Ovary (tissue), 9 donors: ENCODE results near the gene RAB4A. TPM values are rescaled to one million over a fixed set of nuclear protein-coding genes. Genes with fewer than 3 reads are reported as not detected.

Experiments used
- DNase-seq, 5 donors: peaks; one replicate each; pipeline ENCODE4 v3.0.0-alpha.2; 2019 to 2020
- H3K27ac ChIP-seq, 2 donors: fragments of 200-600 bp; one replicate each; pipeline versions ENCODE4 v1.5.1 to v1.8.0; 2019 to 2022
- H3K27me3 ChIP-seq: fragments of 200-600 bp; one replicate; pipeline ENCODE4 v1.8.0; 2022
- H3K36me3 ChIP-seq: fragments of 200-600 bp; sonication (generic); one replicate; pipeline ENCODE4 v1.5.1; 2019
- H3K4me1 ChIP-seq: one replicate; pipeline ENCODE4 v1.8.1; 2013; ENCODE audit warnings: mild to moderate bottlenecking, moderate library complexity; ENCODE audit not compliant: insufficient read depth
- H3K4me3 ChIP-seq: fragments of 200-600 bp; sonication (generic); one replicate; pipeline ENCODE4 v1.5.1; 2017
- H3K9me3 ChIP-seq, 2 donors: fragments of 200-600 bp in 1 of 2; sonication (generic) in 1 of 2; one replicate each; pipeline versions ENCODE4 v1.5.1 to v1.8.1; 2013 to 2019; ENCODE audit warnings: mild to moderate bottlenecking in 1 of 2, moderate library complexity in 1 of 2
- EP300 ChIP-seq: sonication (generic); formaldehyde crosslinking; IDR thresholded peaks from one replicate; pipeline ENCODE4 v1.6.1; 2017; ENCODE audit warnings: antibody characterized with exemption
- POLR2A ChIP-seq: fragments of 450-650 bp; IDR thresholded peaks from one replicate; pipeline ENCODE4 v1.6.1; 2017; ENCODE audit warnings: antibody characterized with exemption, mild to moderate bottlenecking, moderate library complexity
- WGBS, 3 donors: extraction: QIAGEN DNeasy Blood & Tissue Kit in 1 of 3; methylation state at CpG; one replicate each; pipeline versions ENCODE4 v1.1.5 to v1.1.7; 2013 to 2017; 5-methylcytosine and 5-hydroxymethylcytosine counted together
- intact Hi-C, 4 donors: fragments of 100-400 bp; cut with DNase I; formaldehyde crosslinking; loops; one replicate each; pipeline versions ENCODE4 v1.11.0 to v1.15.1; 2022 to 2023
- polyA plus RNA-seq, 2 donors: library from polyadenylated mRNA; stranded (reverse); fragments of 200-250 nt in 1 of 2; fragments of 350-450 nt in 1 of 2; fragmentation: Illumina TruSeq in 1 of 2; extraction: RNeasy Lipid Tissue Mini Kit (QIAGEN cat#74804) in 1 of 2; gene quantifications; one replicate each; pipeline ENCODE4 v1.2.3, GENCODE V29; 2013 to 2014
- total RNA-seq, 7 donors: library from RNA; depleted of rRNA in 2 of 7; stranded (reverse); fragments of >200 nt in 2 of 7; fragmentation: NEBNext Ultra II Directional in 3 of 7; extraction: Animal tissue kit (Norgen Biotek cat#: 25700) in 3 of 7; gene quantifications; one replicate each; pipeline versions ENCODE4 v1.1.0 to v1.2.4, GENCODE V29; 2016 to 2023
- TF ChIP-seq, protein P1 (sequence below), 3 donors: fragments of 450-650 bp in 2 of 3; fragments of 200-600 bp in 1 of 3; IDR thresholded peaks; one replicate each; pipeline versions ENCODE4 v1.5.1 to v1.8.0; 2016 to 2022; ENCODE audit warnings: antibody characterized with exemption in 3 of 3, mild to moderate bottlenecking in 1 of 3
- donor health status: DM: no; HTN: no; CAD: no; lungs with moderate emphysema.
- donor health status: DM: no; HTN: no; CAD: no.
- donor health status: Bipolar disorder and iron deficiency.
- donor health status: DM: yes; HTN: yes; CAD: no.
- donor health status: DM: no; HTN: no; CAD: no.
- donor health status: DM: yes; HTN: yes; CAD: no.

Gene RAB4A
- total and polyA plus RNA-seq, 9 donors = 19.5 to 69.2 (median 44.3) TPM

DNA sequence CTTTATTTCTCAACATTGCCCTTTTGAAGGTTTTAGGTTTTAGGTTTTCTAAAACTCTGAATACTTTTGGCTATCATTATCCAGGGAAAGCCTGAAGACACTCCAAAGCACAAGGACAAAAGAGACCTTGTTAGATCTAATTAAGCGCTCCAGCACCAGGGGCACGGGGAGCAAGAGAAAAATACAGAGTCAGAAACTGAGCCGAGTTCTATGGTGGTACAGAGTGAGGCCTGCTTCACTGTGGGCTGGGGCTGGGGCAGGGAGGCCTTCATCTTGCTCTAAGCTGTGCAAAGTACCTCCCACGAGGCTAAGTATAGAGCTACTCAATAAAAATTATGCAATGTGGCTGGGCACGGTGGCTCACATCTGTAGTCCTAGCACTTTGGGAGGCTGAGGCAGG, 19.7 kb upstream of the RAB4A start:
- Histone ChIP-seq H3K36me3 (no peaks in the 10 kb centered on the region), H3K27me3 (no peaks in the 10 kb centered on the region), H3K4me1 (no peaks in the 10 kb centered on the region), H3K9me3 (no peaks in the 10 kb centered on the region), H3K27ac (no peak overlapping the region), H3K4me3 (no peak overlapping the region)
- 84 to 86% (median 85%) methylated on average over 5 of the region's 5 CpGs for WGBS, 3 donors
- no peak for DNase-seq
- TF ChIP-seq, protein P1, sequence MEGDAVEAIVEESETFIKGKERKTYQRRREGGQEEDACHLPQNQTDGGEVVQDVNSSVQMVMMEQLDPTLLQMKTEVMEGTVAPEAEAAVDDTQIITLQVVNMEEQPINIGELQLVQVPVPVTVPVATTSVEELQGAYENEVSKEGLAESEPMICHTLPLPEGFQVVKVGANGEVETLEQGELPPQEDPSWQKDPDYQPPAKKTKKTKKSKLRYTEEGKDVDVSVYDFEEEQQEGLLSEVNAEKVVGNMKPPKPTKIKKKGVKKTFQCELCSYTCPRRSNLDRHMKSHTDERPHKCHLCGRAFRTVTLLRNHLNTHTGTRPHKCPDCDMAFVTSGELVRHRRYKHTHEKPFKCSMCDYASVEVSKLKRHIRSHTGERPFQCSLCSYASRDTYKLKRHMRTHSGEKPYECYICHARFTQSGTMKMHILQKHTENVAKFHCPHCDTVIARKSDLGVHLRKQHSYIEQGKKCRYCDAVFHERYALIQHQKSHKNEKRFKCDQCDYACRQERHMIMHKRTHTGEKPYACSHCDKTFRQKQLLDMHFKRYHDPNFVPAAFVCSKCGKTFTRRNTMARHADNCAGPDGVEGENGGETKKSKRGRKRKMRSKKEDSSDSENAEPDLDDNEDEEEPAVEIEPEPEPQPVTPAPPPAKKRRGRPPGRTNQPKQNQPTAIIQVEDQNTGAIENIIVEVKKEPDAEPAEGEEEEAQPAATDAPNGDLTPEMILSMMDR (IDR thresholded peaks at IDR 0.05) = no peak
- no peak for TF ChIP-seq POLR2A
- TF ChIP-seq EP300 = no peak
- intact Hi-C loops = loop anchor here (5.0 to 10.0 kb wide), 5 partner anchors 234 to 586 kb away; partner anchors contain the start of gene RHOU (in 2 of the 4)

DNA sequence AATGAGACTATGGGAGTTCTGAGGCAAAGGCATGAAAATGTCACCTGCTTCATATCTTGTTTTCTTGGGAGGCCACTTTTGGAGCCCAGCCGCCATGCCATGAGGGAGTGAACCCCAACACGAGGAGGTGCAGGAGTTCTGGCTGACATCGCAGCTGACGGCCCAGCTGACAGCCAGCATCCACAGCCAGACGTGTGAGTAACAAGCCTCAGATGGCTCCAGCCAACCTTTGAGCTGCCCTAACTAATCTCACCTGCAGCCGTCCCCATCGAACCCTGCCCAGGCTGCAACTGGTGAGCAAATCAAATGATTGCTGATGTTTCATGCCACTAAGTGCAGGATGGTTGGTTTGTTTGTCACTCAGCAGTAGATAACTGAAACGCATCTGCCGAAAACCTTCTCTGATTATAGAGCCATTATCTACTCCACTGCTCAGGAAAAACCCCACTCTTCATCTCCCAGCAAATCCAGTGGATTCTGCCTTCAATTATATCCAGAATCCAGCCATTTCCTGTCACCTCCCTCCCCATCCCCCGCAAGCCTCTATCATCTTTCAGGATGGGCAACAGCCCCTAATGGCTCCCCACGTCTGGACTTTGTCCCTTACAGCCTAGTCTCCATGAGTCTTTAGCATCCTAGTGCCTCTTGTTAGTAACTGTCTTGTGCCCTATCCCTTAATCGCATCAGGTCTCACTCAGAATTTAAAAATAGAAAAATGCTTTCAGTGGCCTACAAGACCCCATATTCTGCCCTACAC, 18.5 kb upstream of the RAB4A start:
- Histone ChIP-seq H3K27ac (no peak overlapping the region), H3K4me1 (no peaks in the 10 kb centered on the region), H3K36me3 (no peaks in the 10 kb centered on the region), H3K4me3 (no peak overlapping the region), H3K27me3 (no peaks in the 10 kb centered on the region), H3K9me3 (no peaks in the 10 kb centered on the region)
- TF ChIP-seq POLR2A (no peak), EP300 (no peak)
- TF ChIP-seq, protein P1 (IDR thresholded peaks at IDR 0.05) = no peak
- WGBS, 3 donors = 79 to 88% (median 84%) methylated on average over 12 of the region's 12 CpGs
- intact Hi-C loops = loop anchor here (5.0 to 10.0 kb wide), 5 partner anchors 232 to 588 kb away; partner anchors contain the start of gene RHOU (in 2 of the 4)
- DNase-seq = no peak

DNA sequence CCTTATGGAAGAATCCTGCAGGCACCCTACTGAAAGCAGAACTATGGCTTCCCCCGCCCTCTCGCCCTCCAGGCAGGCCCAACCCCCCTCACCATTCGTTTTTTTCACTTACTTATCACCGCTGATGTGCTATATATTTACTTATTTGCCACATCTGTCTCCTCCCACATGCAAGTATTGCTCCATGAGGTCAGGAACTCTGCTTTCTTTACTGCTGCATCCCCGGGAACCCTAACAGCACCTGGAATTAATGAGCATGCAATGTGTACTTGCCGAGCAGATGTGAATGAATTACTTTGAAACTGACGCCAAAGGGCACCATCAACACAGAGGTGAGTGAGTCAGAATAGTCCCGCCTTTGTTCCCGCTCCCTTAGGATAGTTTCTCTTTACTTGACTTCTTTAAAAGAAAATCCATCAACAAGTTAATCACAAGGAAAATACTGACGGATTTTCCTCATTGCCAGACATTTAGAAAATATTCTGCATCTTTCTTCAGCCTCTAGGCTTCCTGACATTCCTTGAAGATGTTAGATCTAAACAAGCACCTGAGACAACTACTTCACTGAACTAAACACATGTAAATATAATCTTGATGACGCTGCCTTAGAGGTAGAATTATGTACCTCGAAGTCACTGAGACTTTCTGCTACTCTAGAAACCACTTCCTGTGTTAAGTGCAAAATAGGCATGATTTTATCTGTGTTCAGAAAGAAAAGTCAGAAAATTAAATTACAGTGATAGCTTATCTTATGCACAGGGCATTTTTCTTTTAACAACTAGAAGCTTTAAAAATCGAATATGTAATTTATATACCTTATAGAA, 17.5 kb upstream of the RAB4A start:
- DNase-seq = no peak

More for the DNA sequence above, 17.5 kb upstream of the RAB4A start:
- intact Hi-C loops = loop anchor here (5.0 to 10.0 kb wide), 5 partner anchors 231 to 589 kb away; partner anchors contain the start of gene RHOU (in 2 of the 4)
- Histone ChIP-seq H3K4me1 (no peaks in the 10 kb centered on the region), H3K36me3 (no peaks in the 10 kb centered on the region), H3K27ac (no peak overlapping the region), H3K27me3 (no peaks in the 10 kb centered on the region), H3K9me3 (no peaks in the 10 kb centered on the region), H3K4me3 (no peak overlapping the region)
- WGBS, 3 donors = 30 to 43% (median 39%) methylated on average over 13 of the region's 13 CpGs
- TF ChIP-seq EP300 (no peak), POLR2A (no peak)
- TF ChIP-seq, protein P1 (IDR thresholded peaks at IDR 0.05) = no peak
